HCT116 (cell line): ENCODE measurements around the gene TRAF3. TPM values are rescaled to one million over a fixed set of nuclear protein-coding genes. Genes with fewer than 3 reads are reported as not detected.

Experiments
- ATAC-seq: fragments of 200-7000 bp; cut with Tn5 transposase; 2 replicates; pipeline ENCODE4 v1.9.1; 2020; ENCODE audit warnings: mild to moderate bottlenecking, moderate library complexity
- BruUV-seq: library from RNA; stranded (reverse); fragments of 400-500 nt; replicated peaks from 2 replicates; lab custom pipeline; 2021; lab: Mats Ljungman, UMichigan
- CTCF ChIA-PET: fragments of 300-600 bp; sonication (Branson Sonifier 250); formaldehyde crosslinking; loops from one replicate; lab custom pipeline; 2021; ENCODE audit warnings: antibody characterized with exemption; lab: Charles Lee
- POLR2A ChIA-PET: fragments of 300-600, 350-600 bp; sonication (Branson Sonifier 250); formaldehyde crosslinking; loops from one replicate; lab custom pipeline; 2021; ENCODE audit warnings: antibody characterized with exemption; lab: Charles Lee
- RAD21 ChIA-PET, 2 experiments: fragments of 300-600 bp; sonication (Branson Sonifier 250); formaldehyde crosslinking; loops; one replicate each; lab custom pipeline; 2023; ENCODE audit warnings: low total read pairs in 2 of 2; ENCODE audit not compliant: uncharacterized antibody in 2 of 2, unreplicated experiment in 2 of 2, low non-redundant PET in 1 of 2; lab: Charles Lee
- DNase-seq: peaks from one replicate; pipeline ENCODE4 v3.0.0-alpha.2; 2010; ENCODE audit warnings: low read depth, low spot score
- H2AFZ ChIP-seq: fragments of 200-600 bp; shearing (Covaris generic), sonication (generic); 2 replicates; pipeline ENCODE4 v1.6.1; 2017; ENCODE audit warnings: low read depth, mixed run types, mixed read lengths, antibody characterized with exemption, low read length; ENCODE audit not compliant: poor library complexity, severe bottlenecking
- H3K27ac ChIP-seq: 2 replicates; pipeline ENCODE4 v1.5.1; 2012; ENCODE audit warnings: low read depth, low read length
- H3K27me3 ChIP-seq: fragments of 200-600 bp; sonication (generic); 2 replicates; pipeline ENCODE4 v1.6.1; 2016; ENCODE audit warnings: mixed run types, low read length, mixed read lengths; ENCODE audit not compliant: insufficient read depth
- H3K36me3 ChIP-seq, 2 experiments: fragments of 200-500 bp in 1 of 2; fragments of 200-600 bp in 1 of 2; sonication (Bioruptor generic) in 1 of 2; sonication (generic) in 1 of 2; 2 replicates each; pipeline versions ENCODE4 v1.5.1 to v1.6.1; 2014 to 2016; ENCODE audit warnings: low read length in 2 of 2, inconsistent platforms in 1 of 2, mixed read lengths in 1 of 2, mixed run types in 1 of 2; ENCODE audit not compliant: insufficient read depth in 2 of 2, control insufficient read depth in 1 of 2
- H3K4me1 ChIP-seq, 2 experiments: fragments of 200-600 bp in 1 of 2; sonication (generic) in 1 of 2; 2 replicates each; pipeline versions ENCODE4 v1.5.1 to v1.6.1; 2012 to 2017; ENCODE audit warnings: low read length in 2 of 2, inconsistent platforms in 1 of 2, mild to moderate bottlenecking in 1 of 2, mixed read lengths in 1 of 2, mixed run types in 1 of 2, moderate library complexity in 1 of 2; ENCODE audit not compliant: insufficient read depth in 2 of 2, control insufficient read depth in 1 of 2
- H3K4me2 ChIP-seq: fragments of 200-600 bp; sonication (generic); 2 replicates; pipeline ENCODE4 v1.6.1; 2017; ENCODE audit warnings: mixed run types, low read length, mixed read lengths
- H3K4me3 ChIP-seq, 2 experiments: fragments of 200-600 bp in 1 of 2; sonication (generic) in 1 of 2; replicated peaks in 1 of 2; 2 replicates each; pipeline ENCODE4 v1.5.1; 2011 to 2016; ENCODE audit warnings: low read length in 2 of 2, control low read depth in 1 of 2, low read depth in 1 of 2, mild to moderate bottlenecking in 1 of 2, mixed read lengths in 1 of 2, mixed run types in 1 of 2
- H3K79me2 ChIP-seq: fragments of 200-600 bp; sonication (generic); 2 replicates; pipeline ENCODE4 v1.6.1; 2017; ENCODE audit warnings: mild to moderate bottlenecking, mixed run types, low read length, moderate library complexity, mixed read lengths; ENCODE audit not compliant: insufficient read depth
- H3K9ac ChIP-seq: fragments of 200-600 bp; sonication (generic); 2 replicates; pipeline ENCODE4 v1.6.1; 2016; ENCODE audit warnings: low read length, mixed read lengths
- H3K9me2 ChIP-seq: fragments of 200-600 bp; sonication (generic), shearing (Covaris generic); 2 replicates; pipeline ENCODE4 v1.6.1; 2017; ENCODE audit warnings: mixed run types, mild to moderate bottlenecking, moderate library complexity; ENCODE audit not compliant: insufficient read depth
- H3K9me3 ChIP-seq, 2 experiments: fragments of 200-500 bp in 1 of 2; fragments of 200-600 bp in 1 of 2; sonication (Bioruptor generic) in 1 of 2; sonication (generic) in 1 of 2; 2 replicates each; pipeline ENCODE4 v1.6.1; 2014 to 2017; ENCODE audit warnings: low read length in 2 of 2, mixed read lengths in 2 of 2, inconsistent platforms in 1 of 2, low read depth in 1 of 2, mild to moderate bottlenecking in 1 of 2, mixed run types in 1 of 2, moderate library complexity in 1 of 2; ENCODE audit not compliant: control insufficient read depth in 1 of 2, insufficient read depth in 1 of 2
- H4K20me1 ChIP-seq: fragments of 200-600 bp; sonication (generic), shearing (Covaris generic); 2 replicates; pipeline ENCODE4 v1.6.1; 2017; ENCODE audit warnings: mixed run types, mild to moderate bottlenecking, moderate library complexity; ENCODE audit not compliant: insufficient read depth
- CEBPB ChIP-seq: IDR thresholded peaks from 2 replicates; pipeline ENCODE4 v1.6.1; 2012; ENCODE audit warnings: low read depth
- CTCF ChIP-seq, 3 experiments: fragments of 200-600 bp in 1 of 3; sonication (generic) in 1 of 3; IDR thresholded peaks in 2 of 3; conservative IDR thresholded peaks in 1 of 3; 2 replicates each; pipeline ENCODE4 v1.5.1; 2012 to 2017; ENCODE audit warnings: low read depth in 2 of 3, low read length in 2 of 3, antibody characterized with exemption in 1 of 3, borderline replicate concordance in 1 of 3, control low read depth in 1 of 3, mild to moderate bottlenecking in 1 of 3, mixed read lengths in 1 of 3, mixed run types in 1 of 3, moderate library complexity in 1 of 3; ENCODE audit not compliant: insufficient read depth in 1 of 3
- EGR1 ChIP-seq: IDR thresholded peaks from 2 replicates; pipeline ENCODE4 v1.6.1; 2012; ENCODE audit warnings: low read depth
- ELF1 ChIP-seq: IDR thresholded peaks from 2 replicates; pipeline ENCODE4 v1.6.1; 2012; ENCODE audit warnings: low read depth, borderline replicate concordance
- EZH2 ChIP-seq: fragments of 200-600 bp; sonication (generic); IDR thresholded peaks from 2 replicates; pipeline ENCODE4 v1.6.1; 2017; ENCODE audit warnings: antibody characterized with exemption, mixed run types
- EZH2phosphoT487 ChIP-seq: fragments of 200-600 bp; IDR thresholded peaks from 2 replicates; pipeline ENCODE4 v1.6.1; 2018; ENCODE audit warnings: antibody characterized with exemption, borderline replicate concordance
- ZNF274 ChIP-seq: fragments of 200-500 bp; sonication (Bioruptor generic); IDR thresholded peaks from 2 replicates; pipeline ENCODE4 v1.6.1; 2014; ENCODE audit warnings: mild to moderate bottlenecking, low read depth, low read length, inconsistent platforms
- intact Hi-C: fragments of 100-400 bp; cut with micrococcal nuclease; formaldehyde crosslinking; loops from 2 replicates; pipeline ENCODE4 v1.10.0; 2022
- total RNA-seq: library from RNA; stranded (reverse); gene quantifications from one replicate; pipeline ENCODE4 v1.2.1, GENCODE V29; 2021; ENCODE audit not compliant: unreplicated experiment

Gene TRAF3
- total RNA-seq, 1 experiment from 2014 or later: 32.1 TPM

- Histone ChIP-seq H3K9me3 (no peaks in the 10 kb centered on the region), H3K9me2 (no peaks in the 10 kb centered on the region), H3K27ac (no peak overlapping the region), H3K79me2 (no peaks in the 10 kb centered on the region), H3K4me2 (no peak overlapping the region), H3K4me1 (peaks cover 0 to 4% of the 10 kb centered on the region in 2 experiments; a peak in 1 of 4 replicates), H4K20me1 (no peaks in the 10 kb centered on the region), H3K36me3 (peaks cover 31 to 32% of the 10 kb centered on the region in 2 experiments), H3K9ac (no peak overlapping the region), H3K27me3 (no peaks in the 10 kb centered on the region), H2AFZ (no peak overlapping the region), H3K4me3 (no peak overlapping the region)
- intact Hi-C loops: no loop called here
- BruUV-seq: no TSS peak
- DNase-seq (no peak), ATAC-seq (no peak)
- TF ChIP-seq CTCF (IDR thresholded peaks at IDR 0.05 in 2 of 3, conservative IDR thresholded peaks at IDR 0.05 in 1 of 3; ENCODE audit: borderline replicate concordance in 1 of 3, insufficient read depth in 1 of 3, low read depth in 2 of 3, low read length in 2 of 3) (no peak), ELF1 (no peak), EGR1 (no peak)
- RAD21 ChIA-PET: no interaction called here
- POLR2A ChIA-PET: no interaction called here
- CTCF ChIA-PET: no interaction called here
Measured at GRCh38 chr14:102949801-102950451, 172.7 kb downstream of the TRAF3 start.

GRCh38 chr14:102951034-102951433, 173.8 kb downstream of the TRAF3 start:
- no peaks in the 10 kb centered on the region for H4K20me1 ChIP-seq
- no peak for ATAC-seq
- no peak for TF ChIP-seq ZNF274
- no peak for TF ChIP-seq CEBPB
- TF ChIP-seq EZH2: no peak
- TF ChIP-seq EZH2phosphoT487: no peak
- H3K4me3 ChIP-seq: no peak overlapping the region
- peaks cover 21 to 28% of the 10 kb centered on the region in 2 experiments for H3K36me3 ChIP-seq
- H2AFZ ChIP-seq: no peak overlapping the region
- no peaks in the 10 kb centered on the region for H3K9me3 ChIP-seq
- no peaks in the 10 kb centered on the region for H3K79me2 ChIP-seq
- no peak overlapping the region for H3K9ac ChIP-seq
- H3K27me3 ChIP-seq: no peaks in the 10 kb centered on the region
- no peak overlapping the region for H3K4me2 ChIP-seq
- BruUV-seq: no TSS peak
- no peaks in the 10 kb centered on the region for H3K9me2 ChIP-seq
- ChIA-PET RAD21 (no interaction called here), POLR2A (no interaction called here), CTCF (no interaction called here)
- no peak overlapping the region for H3K27ac ChIP-seq
- no peak for DNase-seq
- H3K4me1 ChIP-seq: peaks cover 0 to 4% of the 10 kb centered on the region in 2 experiments; a peak in 1 of 4 replicates
- intact Hi-C loops: no loop called here
